Pons (tissue), 1 donor: Measurements from ENCODE around the gene RNASEH2B.
A peak's percentile ranks its signal among the peaks of the same experiment; 100 is the strongest.

Experiments used
- DNase-seq: peaks from one replicate; pipeline ENCODE4 v3.0.0-alpha.2; 2016; ENCODE audit warnings: low spot score

The RNASEH2B gene

GRCh38 chr13:50907781-50908180, 1.8 kb upstream of the RNASEH2B start:
- no peak for DNase-seq

GRCh38 chr13:50908371-50908770, 1.2 kb upstream of the RNASEH2B start:
- no peak for DNase-seq

- peak; percentile 22 for DNase-seq
Observed at GRCh38 chr13:50910485-50910805, 854 bp downstream of the RNASEH2B start.

- no peak for DNase-seq
Observed at GRCh38 chr13:50911081-50911631, 1.6 kb downstream of the RNASEH2B start.

- peak; percentile 86 for DNase-seq
Observed at GRCh38 chr13:50911937-50912795, 2.6 kb downstream of the RNASEH2B start.

GRCh38 chr13:50912851-50913250, 3.3 kb downstream of the RNASEH2B start:
- DNase-seq, result no peak

GRCh38 chr13:50914176-50914700, 4.6 kb downstream of the RNASEH2B start:
- no peak for DNase-seq

GRCh38 chr13:50914848-50915247, 5.3 kb downstream of the RNASEH2B start:
- DNase-seq, result no peak

- DNase-seq, result no peak
Observed at GRCh38 chr13:50915565-50915964, 6.0 kb downstream of the RNASEH2B start.

GRCh38 chr13:50916701-50917184, 7.2 kb downstream of the RNASEH2B start:
- DNase-seq, result peak; percentile 72

GRCh38 chr13:50917572-50917971, 8.0 kb downstream of the RNASEH2B start:
- DNase-seq, result no peak

- no peak for DNase-seq
Observed at GRCh38 chr13:50918567-50918966, 9.0 kb downstream of the RNASEH2B start.

- no peak for DNase-seq
Observed at GRCh38 chr13:50919277-50919676, 9.7 kb downstream of the RNASEH2B start.

GRCh38 chr13:50921706-50922105, 12.1 kb downstream of the RNASEH2B start:
- no peak for DNase-seq

- DNase-seq, result no peak
Observed at GRCh38 chr13:50923272-50923671, 13.7 kb downstream of the RNASEH2B start.

GRCh38 chr13:50924025-50924424, 14.4 kb downstream of the RNASEH2B start:
- no peak for DNase-seq

- DNase-seq, result no peak
Observed at GRCh38 chr13:50927701-50928100, 18.1 kb downstream of the RNASEH2B start.

GRCh38 chr13:50928102-50928501, 18.5 kb downstream of the RNASEH2B start:
- no peak for DNase-seq

GRCh38 chr13:50928659-50929462, 19.3 kb downstream of the RNASEH2B start:
- DNase-seq, result no peak

GRCh38 chr13:50932091-50932490, 22.5 kb downstream of the RNASEH2B start:
- no peak for DNase-seq

- DNase-seq, result no peak
Observed at GRCh38 chr13:50934735-50935435, 25.3 kb downstream of the RNASEH2B start.

- DNase-seq, result no peak
Observed at GRCh38 chr13:50936679-50937078, 27.1 kb downstream of the RNASEH2B start.
